NOMO-1 treated with dmso at 0.1 percent for 144 hours (cell line): ENCODE results near the gene FBXL3.
A peak's percentile ranks its signal among the peaks of the same experiment; 100 is the strongest.
"Not testable (repeated sequence)": the region's sequence is repeated elsewhere in the genome, so short reads cannot be mapped to it uniquely, and the experiment has no call there.

ENCODE experiments used
- DNase-seq: peaks from one replicate; lab custom pipeline; 2025; ENCODE audit not compliant: unreplicated experiment; lab: John Stamatoyannopoulos, UW

Gene FBXL3

DNA sequence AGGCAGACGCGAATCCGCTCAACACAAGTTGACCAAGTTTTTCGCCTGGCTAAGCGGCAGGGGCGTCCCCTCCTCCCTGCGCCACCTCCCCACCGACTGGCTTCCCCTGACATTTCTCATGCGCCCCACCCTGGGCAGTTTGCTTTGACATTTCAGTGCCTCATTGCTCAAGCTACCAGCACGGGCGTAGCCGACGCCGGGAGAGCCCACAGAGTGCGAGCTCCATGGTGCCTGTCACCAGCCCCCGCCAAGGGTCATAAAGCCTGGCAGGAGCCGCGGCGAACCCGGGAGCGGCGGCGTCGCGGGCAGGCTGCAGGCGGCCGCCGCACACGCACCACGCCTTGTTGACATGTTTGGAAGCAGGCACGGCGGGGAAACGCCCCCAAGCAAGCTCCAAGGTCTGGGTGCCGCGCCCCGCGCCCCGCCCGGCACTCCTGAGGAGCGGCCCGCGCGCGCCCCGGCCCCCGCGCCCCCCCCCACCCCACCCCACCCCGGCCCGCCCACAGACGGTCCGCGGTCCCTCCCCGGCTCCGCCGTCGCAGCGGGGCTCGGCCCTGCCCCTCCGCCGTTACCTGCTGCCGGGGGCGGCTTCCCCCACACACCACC, 601 bp downstream of the FBXL3 start:
- peak; percentile 83 for DNase-seq

DNA sequence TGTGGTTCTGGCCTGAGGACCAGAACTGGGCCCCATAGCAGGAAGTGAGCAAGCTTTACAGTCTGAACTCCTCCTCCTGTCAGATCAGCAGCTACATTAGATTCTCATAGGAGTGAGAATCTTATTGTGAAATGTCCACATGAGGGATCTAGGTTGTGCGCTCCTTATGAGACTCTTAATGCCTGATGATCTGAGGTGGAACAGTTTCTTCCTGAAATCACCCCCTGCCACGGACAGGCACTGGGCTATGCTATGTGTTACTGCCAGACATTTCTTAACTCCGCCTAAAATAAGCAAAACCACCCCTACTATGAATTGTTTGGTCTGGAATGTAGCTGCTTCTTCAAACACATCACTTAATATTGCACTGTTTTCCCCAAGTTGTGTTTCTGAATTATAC, 4.6 kb downstream of the FBXL3 start:
- DNase-seq = no peak

DNA sequence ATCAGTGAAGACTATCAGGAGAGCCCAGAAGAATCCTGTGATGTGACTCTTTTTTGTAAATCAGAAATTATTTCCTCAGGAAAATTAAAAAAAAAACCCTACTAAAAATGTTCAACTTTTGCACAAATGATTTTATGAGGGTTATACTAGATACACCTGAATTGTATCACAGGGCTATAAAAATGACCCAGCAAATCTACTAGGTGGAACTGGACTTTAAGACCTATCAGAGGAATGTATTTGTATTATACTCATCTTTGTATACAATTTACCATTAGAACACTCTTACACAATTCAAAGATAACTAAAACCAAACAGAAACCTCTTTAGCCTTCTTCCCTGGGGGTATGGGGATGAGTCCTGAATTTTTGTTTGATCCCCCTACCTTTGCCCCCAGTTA, 7.2 kb downstream of the FBXL3 start:
- DNase-seq = no peak

DNA sequence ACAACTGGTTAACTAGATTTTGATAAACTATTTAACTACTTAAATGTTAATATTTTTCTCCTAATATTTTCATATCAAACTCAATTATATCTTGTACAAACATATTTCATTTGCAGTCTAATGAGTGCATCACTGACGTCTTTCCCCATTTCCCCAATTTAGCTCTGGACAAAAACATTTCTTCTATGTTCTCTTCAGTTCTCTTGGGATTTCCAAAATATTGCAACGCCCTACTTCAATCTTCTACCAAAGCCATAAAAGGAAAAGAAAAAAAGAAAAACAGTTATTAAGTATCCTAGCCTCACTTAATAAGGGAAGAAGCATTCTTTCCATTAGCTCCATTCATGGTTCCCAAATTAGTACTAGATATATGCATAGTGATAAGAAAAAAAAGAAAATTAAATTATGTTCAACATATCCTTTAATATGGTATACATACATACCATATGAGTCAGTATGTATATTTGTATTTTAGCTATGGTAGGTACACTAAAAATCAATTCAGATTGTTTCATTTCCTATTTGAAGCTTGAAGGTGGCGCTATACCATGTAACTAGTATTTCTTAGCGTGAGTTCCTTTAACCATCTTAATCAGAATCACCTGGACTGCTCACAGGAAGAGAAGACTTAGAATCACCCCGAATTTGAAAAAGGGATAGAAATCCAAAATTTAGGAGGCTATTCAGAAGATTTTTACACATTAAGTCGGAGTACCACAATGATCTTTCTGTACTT, 9.9 kb downstream of the FBXL3 start:
- DNase-seq = no peak

DNA sequence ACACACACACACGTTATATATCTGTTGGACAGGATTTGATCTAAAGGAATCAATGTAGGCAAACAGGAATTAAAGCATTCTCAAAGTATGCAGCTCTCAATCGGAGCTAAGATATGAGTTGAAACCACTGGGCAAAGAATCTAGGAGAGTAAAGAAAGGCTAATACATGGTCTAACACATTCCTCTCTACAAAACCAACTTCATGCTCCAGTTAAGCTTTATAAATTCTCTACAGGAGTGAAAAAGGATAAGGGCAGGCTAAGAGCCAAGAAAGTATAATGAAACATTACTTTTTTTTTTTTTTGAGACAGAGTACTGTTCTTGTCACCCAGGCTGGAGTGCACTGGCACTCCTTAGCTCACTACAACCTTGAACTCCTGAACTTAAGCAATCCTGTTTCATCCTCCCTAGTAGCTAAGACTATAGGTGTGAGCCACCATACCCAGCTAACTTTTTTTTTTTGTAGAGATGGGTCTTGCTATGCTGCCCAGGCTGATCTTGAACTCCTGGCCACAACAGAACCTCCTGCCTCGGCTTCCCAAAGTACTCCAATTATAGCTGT, 10.6 kb downstream of the FBXL3 start:
- no peak for DNase-seq

DNA sequence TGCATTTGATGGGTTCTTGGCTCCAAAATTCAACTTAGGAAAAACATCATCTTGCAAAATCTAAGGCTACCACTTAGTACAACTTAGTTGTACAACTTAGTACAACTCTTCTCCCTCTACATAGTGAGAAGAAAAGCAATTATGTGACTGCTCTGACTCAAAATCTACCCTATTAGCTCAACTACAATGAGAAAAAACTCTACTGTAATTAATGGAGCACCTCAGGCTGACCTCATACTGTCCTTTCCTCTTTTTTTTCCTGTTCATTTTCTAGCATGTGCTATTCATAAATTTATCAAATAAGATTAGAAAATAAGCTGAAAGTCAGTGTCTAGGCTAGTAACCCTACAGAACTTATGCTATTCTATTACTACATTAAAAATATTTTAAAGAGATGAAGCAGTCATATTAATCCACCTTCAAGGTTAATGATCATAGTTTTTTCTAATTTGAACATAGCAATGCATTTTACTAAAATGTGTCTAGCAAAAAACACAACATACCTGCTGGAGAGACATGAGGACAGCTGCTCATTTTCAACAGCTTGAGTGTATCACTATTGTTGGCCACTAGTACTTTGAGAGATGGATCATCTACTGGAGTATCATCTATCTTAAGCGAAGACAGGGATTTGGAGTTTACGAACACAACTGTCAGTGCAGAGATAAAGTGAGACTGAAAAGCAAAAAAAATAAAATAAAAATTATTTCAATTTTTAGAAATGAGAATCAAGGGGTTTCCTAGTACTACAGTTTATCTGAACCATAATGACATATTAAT, 11.9 kb downstream of the FBXL3 start:
- DNase-seq = no peak

DNA sequence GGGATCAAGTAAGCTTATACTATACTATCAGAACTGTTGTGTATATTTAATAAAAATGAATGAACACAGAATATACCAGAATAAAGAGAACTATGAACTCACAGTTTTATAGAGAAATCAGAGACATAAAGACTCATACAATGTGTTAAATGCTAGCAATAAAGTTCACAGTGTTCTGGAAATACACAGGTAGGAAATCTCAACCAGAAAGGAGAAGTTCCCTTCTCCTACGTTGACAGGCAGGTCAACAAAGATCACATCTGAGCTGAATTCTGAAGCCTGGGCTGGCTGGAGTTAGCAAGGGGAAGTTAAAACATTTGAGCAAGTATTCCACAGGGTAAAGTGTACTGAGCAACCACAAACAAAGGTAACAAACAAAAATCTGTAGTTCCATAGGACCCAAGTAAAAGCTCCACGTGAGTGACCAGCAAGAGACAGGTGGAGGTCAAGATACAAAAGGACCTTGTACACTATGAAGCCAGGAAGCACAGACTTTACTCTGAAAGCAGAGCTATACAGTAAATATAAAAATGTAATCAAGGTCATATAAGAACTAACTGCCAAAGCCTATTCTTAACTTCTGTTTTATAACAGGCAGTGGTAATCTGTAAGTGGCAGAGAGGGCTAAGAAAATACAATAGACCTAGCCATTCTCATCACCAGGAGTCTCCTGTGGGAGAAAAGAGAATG, 13.0 kb downstream of the FBXL3 start:
- DNase-seq = no peak

DNA sequence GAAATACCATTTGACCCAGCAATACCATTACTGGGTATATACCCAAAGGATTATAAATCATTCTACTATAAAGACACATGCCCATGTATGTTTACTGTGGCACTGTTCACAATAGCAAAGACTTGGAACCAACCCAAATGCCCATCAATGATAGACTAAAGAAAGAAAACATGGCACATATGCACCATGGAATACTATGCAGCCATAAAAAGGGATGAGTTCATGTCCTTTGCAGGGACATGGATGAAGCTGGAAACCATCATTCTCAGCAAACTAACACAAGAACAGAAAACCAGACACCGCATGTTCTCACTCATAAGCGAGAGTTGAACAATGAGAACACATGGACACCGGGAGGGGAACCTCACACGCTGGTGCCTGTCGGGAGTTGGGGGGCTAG, 17.2 kb downstream of the FBXL3 start:
- DNase-seq = not testable (repeated sequence)

DNA sequence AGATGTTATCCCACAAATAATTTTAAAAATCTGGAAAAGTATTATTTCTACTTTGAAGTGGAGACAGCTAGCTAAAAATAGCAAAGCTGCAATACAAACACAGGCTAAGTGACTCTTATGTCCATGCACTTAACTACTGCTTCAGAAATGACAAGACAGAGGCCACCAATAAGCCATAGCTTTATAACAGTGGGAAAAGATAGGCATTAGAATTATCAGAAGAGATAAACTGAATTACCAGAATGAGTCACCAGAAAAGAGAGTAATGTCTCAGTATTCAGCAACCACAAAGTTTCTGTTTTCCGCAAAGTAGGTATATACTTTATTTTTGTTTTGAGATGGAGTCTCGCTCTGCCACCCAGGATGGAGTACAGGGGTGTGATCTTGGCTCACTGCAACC, 17.9 kb downstream of the FBXL3 start:
- DNase-seq = no peak

DNA sequence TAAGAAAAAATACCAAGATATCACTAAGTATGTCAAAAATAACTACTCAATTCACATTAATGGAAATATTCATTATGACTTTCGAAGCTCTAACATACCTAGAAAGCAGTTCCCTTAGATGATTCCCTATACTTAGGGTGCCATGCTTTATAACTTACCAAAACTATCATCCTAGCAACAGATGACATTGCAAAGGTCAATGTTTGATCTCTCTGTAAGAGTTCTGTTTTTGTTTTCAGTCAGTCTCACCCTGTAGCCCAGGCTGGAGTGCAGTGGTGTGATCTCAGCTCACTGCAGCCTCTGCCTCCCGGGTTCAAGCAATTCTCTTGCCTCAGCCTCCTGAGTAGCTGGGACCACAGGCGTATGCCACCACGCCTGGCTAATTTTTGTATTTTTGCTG, 18.6 kb downstream of the FBXL3 start:
- not testable (repeated sequence) for DNase-seq

DNA sequence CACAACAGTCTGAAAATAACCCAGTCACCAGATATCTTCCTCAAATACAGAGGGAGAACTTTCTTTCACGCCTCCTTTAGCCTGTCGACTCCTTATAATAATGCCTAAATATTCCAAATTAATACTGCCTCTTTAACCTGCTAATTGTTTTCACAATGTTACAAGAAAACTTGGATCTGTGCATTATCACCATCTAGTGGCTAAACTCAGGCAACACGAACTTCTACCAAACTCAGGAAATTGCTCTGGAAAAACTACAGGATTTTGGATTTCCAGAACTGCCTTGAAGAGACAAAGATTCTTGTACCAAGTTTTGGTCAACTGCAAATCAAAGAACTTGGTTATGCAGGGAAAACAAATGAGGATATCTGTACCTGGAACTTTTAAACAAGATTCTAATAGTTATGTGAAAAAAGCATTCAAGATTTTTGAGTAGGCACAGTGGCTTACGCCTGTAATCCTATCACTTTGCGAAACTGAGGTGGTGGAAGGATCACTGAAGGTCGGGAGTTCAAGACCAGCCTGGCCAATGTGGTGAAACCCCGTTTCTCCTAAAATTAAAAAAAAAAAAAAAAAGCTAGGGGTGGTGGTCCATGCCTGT, 24.3 kb downstream of the FBXL3 start:
- no peak for DNase-seq

DNA sequence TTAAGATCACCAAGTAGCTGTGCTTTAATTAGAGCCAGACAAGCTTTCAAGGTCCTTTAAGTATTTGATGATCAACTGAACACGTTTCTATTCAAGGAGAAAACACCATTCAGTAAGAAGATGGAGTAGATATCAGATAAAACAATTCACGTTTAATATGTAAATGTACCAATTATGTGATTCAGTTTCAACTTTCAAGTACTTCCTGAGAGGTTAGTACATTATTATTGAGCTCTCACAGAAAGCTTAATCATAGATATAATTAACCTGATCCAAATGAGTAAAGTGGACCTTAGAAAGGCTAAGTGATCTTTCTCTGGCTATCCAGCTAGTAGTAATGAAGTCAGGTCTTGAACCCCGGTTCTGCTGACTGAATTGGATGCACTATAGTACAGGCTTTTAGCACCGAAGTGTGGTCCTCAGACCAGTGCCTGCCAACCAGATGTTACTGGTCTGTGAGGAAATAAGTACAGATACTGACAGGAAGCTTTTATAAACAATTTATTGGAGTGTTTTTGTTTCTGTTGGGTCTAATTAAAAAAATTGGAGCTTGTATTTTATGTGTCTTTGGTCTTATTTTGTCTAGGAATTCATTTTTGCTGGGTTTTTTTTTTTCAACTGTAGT, 24.9 kb downstream of the FBXL3 start:
- DNase-seq = no peak

DNA sequence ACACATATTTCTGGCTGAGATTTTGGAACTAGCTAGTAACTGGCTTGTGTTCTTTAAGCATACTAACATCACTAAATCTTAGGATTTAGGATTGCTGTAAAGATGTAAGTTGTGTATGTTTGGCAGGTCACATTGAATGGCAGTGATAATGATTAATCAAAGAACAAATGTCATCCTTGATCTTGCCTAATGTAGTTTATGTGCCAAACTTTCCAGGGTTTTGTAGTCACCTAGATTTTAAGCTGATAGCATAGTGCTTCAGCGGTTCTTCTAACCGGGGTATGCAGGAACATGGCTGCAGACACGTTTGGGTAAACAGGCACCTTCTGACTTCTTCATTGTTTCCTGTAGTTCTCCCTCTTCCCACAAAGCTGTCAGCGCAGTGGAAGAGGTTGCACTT, 25.4 kb downstream of the FBXL3 start:
- no peak for DNase-seq

DNA sequence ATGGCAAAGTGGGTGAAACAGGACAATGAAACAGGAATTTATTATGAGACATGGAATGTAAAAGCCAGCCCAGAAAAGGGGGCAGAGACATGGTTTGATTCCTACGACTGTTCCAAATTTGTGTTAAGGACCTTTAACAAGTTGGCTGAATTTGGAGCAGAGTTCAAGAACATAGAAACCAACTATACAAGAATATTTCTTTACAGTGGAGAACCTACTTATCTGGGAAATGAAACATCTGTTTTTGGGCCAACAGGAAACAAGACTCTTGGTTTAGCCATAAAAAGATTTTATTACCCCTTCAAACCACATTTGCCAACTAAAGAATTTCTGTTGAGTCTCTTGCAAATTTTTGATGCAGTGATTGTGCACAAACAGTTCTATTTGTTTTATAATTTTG, 26.5 kb downstream of the FBXL3 start:
- DNase-seq = peak; percentile 22

DNA sequence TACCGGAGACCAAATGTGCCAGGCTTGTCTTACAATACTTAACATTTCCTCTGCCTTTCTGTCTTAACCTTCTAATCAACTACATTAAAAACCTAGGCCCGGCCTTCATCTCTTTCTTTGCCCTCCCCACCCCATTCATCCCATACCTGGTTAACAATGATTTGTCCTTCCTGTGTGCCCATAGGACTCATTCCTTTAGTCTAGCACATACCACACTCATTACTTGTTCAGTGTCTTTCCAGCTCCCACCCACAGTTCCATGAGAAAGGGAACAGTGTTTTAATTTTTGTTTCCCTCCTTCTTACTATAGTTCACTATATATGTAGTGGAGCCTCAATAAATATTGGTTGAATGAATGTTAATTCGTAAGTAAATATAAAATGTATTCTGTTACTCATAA, 32.7 kb downstream of the FBXL3 start:
- DNase-seq = no peak

DNA sequence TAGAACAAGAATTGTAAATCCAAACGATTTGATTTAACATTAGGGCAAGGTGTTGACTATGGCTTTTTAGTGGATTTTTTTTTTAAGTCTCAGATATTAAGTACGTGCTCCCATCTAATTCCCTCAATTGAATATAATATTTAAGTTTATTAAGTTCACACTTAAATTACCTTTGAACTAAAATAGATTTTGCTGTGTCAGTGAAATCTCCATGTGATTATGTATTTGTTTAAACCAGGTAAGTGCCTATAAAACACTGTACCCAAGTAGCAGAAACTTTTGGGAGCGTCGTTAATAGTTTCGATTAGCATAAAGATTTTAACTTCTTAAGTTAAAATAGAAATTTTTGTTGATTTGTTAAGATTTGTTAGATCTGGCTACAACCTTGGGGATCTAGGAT, 33.5 kb downstream of the FBXL3 start:
- DNase-seq = no peak

DNA sequence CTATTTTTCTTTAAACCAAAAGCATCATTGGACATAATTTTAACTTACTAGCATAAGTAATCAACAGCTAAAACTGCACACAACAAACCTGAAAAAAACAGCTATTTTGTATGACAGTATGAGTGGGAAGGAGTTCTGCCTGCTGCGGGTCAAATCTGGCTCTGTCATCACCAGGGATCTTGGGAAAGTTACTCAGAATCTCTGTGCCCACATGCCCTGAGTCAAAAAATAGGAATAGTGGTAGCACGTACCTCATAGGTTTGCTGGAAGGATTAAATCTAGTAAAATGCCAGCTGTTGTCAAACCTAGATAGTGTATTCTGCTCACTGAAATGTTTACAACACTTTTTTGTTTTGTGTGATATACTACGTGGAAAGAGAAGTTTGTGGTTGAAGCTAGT, 33.9 kb downstream of the FBXL3 start:
- DNase-seq = no peak

DNA sequence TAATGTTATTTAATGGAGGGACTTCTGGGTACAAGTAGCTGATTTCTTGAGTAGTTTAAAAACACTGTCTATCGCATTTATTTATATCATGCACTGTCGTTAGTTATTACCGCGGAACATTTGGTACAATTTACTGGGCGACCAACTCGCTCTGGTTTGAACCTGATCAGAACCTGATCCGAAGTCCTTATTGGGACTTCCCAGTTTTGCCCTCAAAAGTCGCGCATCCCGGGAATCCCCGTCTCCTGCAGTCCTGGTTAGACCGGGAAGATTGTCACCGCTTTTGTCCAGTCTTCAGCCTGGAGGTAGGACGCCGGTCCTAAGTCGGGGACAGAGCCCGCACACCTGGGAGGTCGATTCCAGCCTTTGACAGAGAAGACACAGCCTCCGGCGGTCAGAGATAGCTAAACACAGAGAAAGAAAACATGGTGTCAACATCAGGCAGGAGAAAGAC, 34.4 kb downstream of the FBXL3 start:
- DNase-seq = no peak

DNA sequence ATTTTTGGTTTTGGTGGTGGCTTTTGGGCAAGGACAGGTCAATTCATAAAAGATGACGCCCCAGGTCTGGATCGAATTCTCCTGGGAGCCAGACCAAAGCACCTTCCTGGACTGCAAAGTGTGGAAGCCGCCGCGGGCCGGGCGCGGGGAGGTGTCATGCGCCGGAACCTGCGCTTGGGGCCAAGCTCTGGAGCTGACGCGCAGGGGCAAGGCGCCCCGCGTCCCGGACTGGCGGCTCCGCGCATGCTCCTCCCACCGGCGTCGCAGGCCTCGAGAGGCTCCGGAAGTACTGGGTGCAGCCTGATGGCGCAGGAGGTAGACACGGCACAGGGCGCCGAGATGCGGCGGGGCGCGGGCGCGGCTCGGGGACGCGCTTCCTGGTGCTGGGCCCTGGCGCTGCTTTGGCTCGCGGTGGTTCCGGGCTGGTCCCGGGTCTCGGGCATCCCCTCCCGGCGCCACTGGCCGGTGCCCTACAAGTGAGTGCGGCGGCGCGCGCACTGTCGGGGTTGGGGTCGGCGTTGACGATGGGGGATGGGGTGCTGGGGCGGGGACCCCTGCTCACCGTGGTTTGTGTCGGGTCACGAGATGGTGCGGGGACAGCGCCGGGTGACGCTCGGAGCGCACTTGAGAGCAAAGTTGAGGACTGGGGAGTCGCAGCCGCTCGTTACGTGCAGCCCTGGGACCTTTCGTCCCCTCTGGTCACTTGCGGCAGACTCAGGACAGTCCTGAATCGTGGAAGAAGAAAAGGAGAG, 35.0 kb downstream of the FBXL3 start, which contains the start of gene CLN5:
Gene CLN5, plus strand, starts transcription at position 286 of the 752 bp plus-strand sequence. Its CDS starts 18 bp downstream, at position 304.
- peak; percentile 96 for DNase-seq

DNA sequence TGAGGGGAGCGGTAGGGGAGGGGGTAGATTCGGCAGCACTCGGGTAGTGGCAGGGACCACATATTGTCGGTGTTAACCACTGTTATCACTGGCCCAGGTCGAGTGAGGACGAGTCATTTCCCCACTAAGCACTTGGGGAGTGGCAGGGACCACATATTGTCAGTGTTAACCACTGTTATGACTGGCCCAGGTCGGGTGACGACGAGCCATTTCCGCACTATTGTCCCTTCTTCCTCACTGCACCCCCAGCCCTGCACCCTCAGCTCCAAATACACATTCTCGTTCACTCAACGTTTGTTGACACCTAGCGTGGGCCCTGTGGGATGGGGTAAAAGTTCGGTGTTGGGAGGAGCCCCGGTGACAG, 35.5 kb downstream of the FBXL3 start:
- no peak for DNase-seq
